HAP-1 (cell line): ENCODE data around the gene MRPL11.
"Not testable (repeated sequence)": the region's sequence is repeated elsewhere in the genome, so short reads cannot be mapped to it uniquely, and the experiment has no call there.

Experiments used
- DNase-seq, 2 experiments: peaks; one replicate each; pipeline ENCODE4 v3.0.0-alpha.2; 2016 to 2020; ENCODE audit warnings: low spot score in 2 of 2
- H3K27me3 ChIP-seq: fragments of 250-450 bp; sonication (Bioruptor Pico); 2 replicates; pipeline ENCODE4 v1.5.1; 2020; ENCODE audit warnings: low read depth, mild to moderate bottlenecking, moderate library complexity
- H3K36me3 ChIP-seq: fragments of 250-450 bp; sonication (Bioruptor Pico); replicated peaks from 2 replicates; pipeline ENCODE4 v1.5.1; 2020; ENCODE audit warnings: mild to moderate bottlenecking
- H3K4me1 ChIP-seq: fragments of 250-450 bp; sonication (Bioruptor Pico); 2 replicates; pipeline ENCODE4 v1.5.1; 2020; ENCODE audit warnings: mild to moderate bottlenecking
- H3K4me3 ChIP-seq: fragments of 250-450 bp; sonication (Bioruptor Pico); 2 replicates; pipeline ENCODE4 v1.5.1; 2020; ENCODE audit warnings: mild to moderate bottlenecking, moderate library complexity
- H3K9me3 ChIP-seq: fragments of 250-450 bp; sonication (Bioruptor Pico); 2 replicates; pipeline ENCODE4 v1.5.1; 2020; ENCODE audit warnings: mild to moderate bottlenecking, moderate library complexity
- in situ Hi-C: fragments of 300-500 bp; cut with MboI; formaldehyde crosslinking; loops from 3 replicates; pipeline ENCODE4 v1.14.3; 2020; ENCODE audit warnings: low sequenced_read_pairs, inconsistent platforms, mixed read lengths

MRPL11 gene

DNA sequence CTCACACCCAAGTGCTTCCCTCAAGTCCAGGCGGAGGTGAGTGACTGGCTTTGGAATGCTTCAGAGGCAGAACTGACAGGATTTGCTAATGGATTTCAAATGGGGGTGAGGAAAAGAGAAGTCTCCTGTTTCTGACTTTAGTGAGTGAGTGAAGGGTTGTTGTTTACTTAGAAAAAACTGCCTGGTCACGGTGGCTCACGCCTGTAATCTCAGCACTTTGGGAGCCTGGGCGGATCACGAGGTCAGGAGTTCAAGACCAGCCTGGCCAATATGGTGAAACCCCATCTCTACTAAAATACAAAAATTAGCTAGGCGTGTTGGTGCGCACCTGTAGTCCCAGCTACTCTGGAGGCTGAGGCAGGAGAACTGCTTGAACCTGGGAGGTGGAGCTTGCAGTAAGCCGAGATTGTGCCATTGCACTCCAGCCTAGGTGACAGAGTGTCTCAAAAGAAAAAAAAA lies 6.7 kb downstream of the MRPL11 start:
- DNase-seq, H3K27me3 ChIP-seq, H3K9me3 ChIP-seq, H3K4me3 ChIP-seq, H3K4me1 ChIP-seq, in situ Hi-C loops: not testable (repeated sequence)
- H3K36me3 ChIP-seq, result peaks cover 13% of the 10 kb centered on the region

- in situ Hi-C loops, H3K4me3 ChIP-seq, H3K4me1 ChIP-seq, DNase-seq, H3K27me3 ChIP-seq, H3K9me3 ChIP-seq: not testable (repeated sequence)
- H3K36me3 ChIP-seq, result peaks cover 12% of the 10 kb centered on the region
Measured at GRCh38 chr11:66431287-66431686, 7.4 kb downstream of the MRPL11 start.

GRCh38 chr11:66429983-66430602 lies 8.6 kb downstream of the MRPL11 start:
- DNase-seq, result peak; percentile 43 to 85
- H3K4me3 ChIP-seq, result no peak overlapping the region

GRCh38 chr11:66428933-66429332 lies 9.7 kb downstream of the MRPL11 start:
- DNase-seq, result no peak
- H3K9me3 ChIP-seq, result no peaks in the 10 kb centered on the region
- H3K4me1 ChIP-seq, result no peaks in the 10 kb centered on the region
- H3K27me3 ChIP-seq, result no peaks in the 10 kb centered on the region
- no peaks in the 10 kb centered on the region; the same call in 1 of the 2 replicates for H3K36me3 ChIP-seq
- no peak overlapping the region for H3K4me3 ChIP-seq
- in situ Hi-C loops, result no loop called here

More at GRCh38 chr11:66429983-66430602, 8.6 kb downstream of the MRPL11 start:
- in situ Hi-C loops, result no loop called here
- H3K4me1 ChIP-seq, result no peaks in the 10 kb centered on the region
- no peaks in the 10 kb centered on the region for H3K27me3 ChIP-seq
- no peaks in the 10 kb centered on the region for H3K9me3 ChIP-seq
- H3K36me3 ChIP-seq, result peaks cover 4% of the 10 kb centered on the region

DNA sequence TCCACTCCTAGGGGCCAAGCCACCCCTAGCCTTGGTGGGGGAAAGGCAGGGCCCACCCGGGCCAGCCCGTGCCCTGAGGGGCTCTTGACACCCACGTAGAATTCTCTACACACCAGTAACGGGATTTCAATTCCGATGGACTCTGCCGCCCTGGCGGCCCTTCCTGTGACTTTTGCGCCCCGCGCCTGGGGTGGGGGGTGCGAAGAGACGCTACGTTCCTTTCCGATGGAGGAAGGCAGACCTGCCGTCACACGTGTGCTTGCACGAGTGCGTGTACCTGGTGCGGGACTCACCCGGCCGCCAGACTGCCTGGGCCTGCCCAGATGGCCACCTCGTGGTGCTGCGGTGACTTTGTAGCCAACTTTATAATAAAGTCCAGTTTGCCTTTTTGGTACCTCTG lies 12.3 kb downstream of the MRPL11 start:
- no peaks in the 10 kb centered on the region for H3K36me3 ChIP-seq
- H3K9me3 ChIP-seq, result no peaks in the 10 kb centered on the region

GRCh38 chr11:66421492-66422205 lies 17.0 kb downstream of the MRPL11 start:
- in situ Hi-C loops, result no loop called here
- Histone ChIP-seq H3K36me3 (no peaks in the 10 kb centered on the region), H3K4me3 (no peak overlapping the region), H3K4me1 (no peaks in the 10 kb centered on the region), H3K9me3 (no peaks in the 10 kb centered on the region), H3K27me3 (peaks cover 26% of the 10 kb centered on the region)
- peak; percentile 77 to 94 for DNase-seq

More for the DNA sequence above, 12.3 kb downstream of the MRPL11 start:
- in situ Hi-C loops, result no loop called here
- H3K4me1 ChIP-seq, result no peaks in the 10 kb centered on the region
- peaks cover 2% of the 10 kb centered on the region for H3K27me3 ChIP-seq
- H3K4me3 ChIP-seq, result no peak overlapping the region
- DNase-seq, result no peak

GRCh38 chr11:66420671-66421476 lies 17.8 kb downstream of the MRPL11 start, which contains the start of gene NPAS4:
NPAS4 (plus strand) TSS chr11:66421035; CDS start chr11:66421180, 145 bp downstream.
- H3K9me3 ChIP-seq, result no peaks in the 10 kb centered on the region
- peaks cover 26% of the 10 kb centered on the region for H3K27me3 ChIP-seq
- no peaks in the 10 kb centered on the region for H3K36me3 ChIP-seq
- DNase-seq, result no peak
- in situ Hi-C loops, result no loop called here
- H3K4me1 ChIP-seq, result no peaks in the 10 kb centered on the region
- H3K4me3 ChIP-seq, result no peak within 1 kb of the TSS

DNA sequence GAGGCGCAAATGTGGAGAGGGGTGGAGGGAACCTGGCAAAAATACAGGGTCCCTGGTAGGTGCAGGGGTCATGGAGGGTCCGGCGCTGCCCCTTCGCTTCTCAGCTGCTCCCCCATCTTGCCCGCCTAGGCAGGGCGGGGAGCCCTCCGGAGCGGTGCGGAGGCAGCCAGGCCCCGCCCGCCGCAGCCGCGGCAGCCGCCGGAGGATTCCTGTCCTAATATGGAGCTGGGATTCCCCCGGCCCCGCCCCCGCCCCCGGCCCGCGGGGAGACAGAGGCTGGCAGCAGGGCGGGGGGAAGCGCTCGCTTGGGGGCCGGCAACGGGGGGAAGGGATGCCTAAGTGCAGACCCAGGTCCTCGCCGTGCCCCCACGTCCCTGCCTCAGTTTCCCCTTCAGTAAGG lies 18.8 kb downstream of the MRPL11 start:
- no peaks in the 10 kb centered on the region for H3K4me1 ChIP-seq
- DNase-seq, result no peak
- H3K27me3 ChIP-seq, result peaks cover 28% of the 10 kb centered on the region
- H3K9me3 ChIP-seq, result no peaks in the 10 kb centered on the region
- in situ Hi-C loops, result no loop called here
- no peak overlapping the region for H3K4me3 ChIP-seq
- no peaks in the 10 kb centered on the region for H3K36me3 ChIP-seq

DNA sequence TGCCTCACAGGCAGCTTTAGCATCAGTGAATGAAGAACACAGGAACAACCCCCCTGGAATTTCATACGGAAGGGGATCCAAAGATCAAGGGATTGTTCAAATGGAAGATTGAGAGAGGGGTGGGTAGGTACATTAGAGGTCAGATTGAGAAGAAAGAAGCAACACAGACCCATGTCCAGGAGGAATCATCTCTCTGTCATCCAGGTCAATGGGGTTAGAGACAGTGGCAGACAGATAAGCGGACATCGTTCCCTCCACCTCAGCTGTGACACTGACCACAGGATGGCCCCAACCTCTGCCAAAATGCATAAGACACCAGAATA lies 19.7 kb downstream of the MRPL11 start:
- H3K9me3 ChIP-seq, result no peaks in the 10 kb centered on the region
- no peaks in the 10 kb centered on the region for H3K4me1 ChIP-seq
- no peak overlapping the region for H3K4me3 ChIP-seq
- H3K27me3 ChIP-seq, result peaks cover 31% of the 10 kb centered on the region
- in situ Hi-C loops, result no loop called here
- H3K36me3 ChIP-seq, result no peaks in the 10 kb centered on the region
- DNase-seq, result no peak

- Histone ChIP-seq H3K27me3 (peaks cover 31% of the 10 kb centered on the region), H3K4me1 (no peaks in the 10 kb centered on the region), H3K36me3 (no peaks in the 10 kb centered on the region), H3K4me3 (no peak overlapping the region), H3K9me3 (no peaks in the 10 kb centered on the region)
- in situ Hi-C loops, result no loop called here
- DNase-seq, result peak; percentile 41 to 88
Measured at GRCh38 chr11:66418168-66418985, 20.3 kb downstream of the MRPL11 start.

DNA sequence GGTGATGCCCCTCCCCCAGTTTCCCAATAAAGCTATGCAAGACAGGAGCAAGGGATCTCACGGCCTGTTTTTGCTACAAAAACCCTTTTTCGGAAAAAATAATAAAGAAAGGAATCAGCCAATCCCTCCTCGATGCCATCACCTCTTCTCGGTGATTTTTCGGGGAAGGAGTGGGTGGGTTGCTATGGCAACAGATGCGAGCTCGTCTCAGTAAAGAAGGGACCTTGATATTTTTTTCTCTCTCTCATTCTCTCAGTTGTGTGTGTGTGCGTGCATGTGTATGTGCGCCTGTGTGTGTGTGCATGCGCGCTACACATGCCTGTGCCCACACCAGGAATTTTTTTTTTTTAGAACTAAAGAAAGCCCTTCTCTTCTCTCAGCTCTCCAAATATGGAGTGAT lies 21.6 kb downstream of the MRPL11 start:
- no peaks in the 10 kb centered on the region for H3K9me3 ChIP-seq
- no peak for DNase-seq
- no peak overlapping the region for H3K4me3 ChIP-seq
- H3K4me1 ChIP-seq, result no peaks in the 10 kb centered on the region
- in situ Hi-C loops, result no loop called here
- H3K27me3 ChIP-seq, result peaks cover 31% of the 10 kb centered on the region
- no peaks in the 10 kb centered on the region for H3K36me3 ChIP-seq

DNA sequence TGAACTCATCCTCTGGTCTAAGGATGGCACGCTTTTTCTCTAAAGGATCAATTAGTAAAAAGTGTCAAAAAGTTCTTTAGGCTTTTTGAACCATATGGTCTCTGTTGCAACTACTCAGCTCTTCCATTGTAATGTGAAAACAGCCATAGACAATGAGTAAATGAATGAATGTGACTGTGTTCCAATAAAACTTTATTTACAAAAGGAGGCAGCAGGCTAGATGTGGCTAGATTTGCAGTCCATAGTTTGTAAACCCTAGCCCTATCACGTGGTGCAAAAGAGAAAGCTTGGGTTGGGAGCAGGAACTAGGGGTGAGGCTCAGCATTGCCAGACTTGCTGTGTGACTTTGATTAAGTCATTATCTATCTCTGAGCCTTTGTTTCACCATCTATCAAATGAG lies 23.2 kb downstream of the MRPL11 start:
- in situ Hi-C loops, result no loop called here
- H3K4me1 ChIP-seq, result no peaks in the 10 kb centered on the region

GRCh38 chr11:66414120-66414934 lies 24.3 kb downstream of the MRPL11 start:
- H3K27me3 ChIP-seq, result peaks cover 10% of the 10 kb centered on the region
- H3K4me3 ChIP-seq, result no peak overlapping the region
- H3K9me3 ChIP-seq, result no peaks in the 10 kb centered on the region
- in situ Hi-C loops, result no loop called here
- H3K36me3 ChIP-seq, result no peaks in the 10 kb centered on the region
- no peaks in the 10 kb centered on the region for H3K4me1 ChIP-seq
- DNase-seq, result no peak

More for the DNA sequence above, 23.2 kb downstream of the MRPL11 start:
- no peak overlapping the region for H3K4me3 ChIP-seq
- H3K36me3 ChIP-seq, result no peaks in the 10 kb centered on the region
- peaks cover 20% of the 10 kb centered on the region for H3K27me3 ChIP-seq
- no peaks in the 10 kb centered on the region for H3K9me3 ChIP-seq
- DNase-seq, result no peak
